Activated CD4-positive, alpha-beta T cell treated with anti-CD3 and anti-CD28 coated beads for 24 hours (primary cell): ENCODE data around the gene ACE.

ENCODE experiments used
- DNase-seq, 2 donors: peaks; one replicate each; pipeline ENCODE4 v3.0.0-alpha.2; 2020; ENCODE audit warnings: low read depth in 2 of 2

ACE gene

GRCh38 chr17:63491413-63491812, 14.6 kb downstream of the ACE start:
- no peak for DNase-seq

- DNase-seq = no peak
These were observed 15.2 kb downstream of the ACE start for GRCh38 chr17:63491977-63492618.

- DNase-seq = no peak
These were observed 16.1 kb downstream of the ACE start for GRCh38 chr17:63492940-63493339.

GRCh38 chr17:63493411-63493810, 16.6 kb downstream of the ACE start:
- no peak for DNase-seq

GRCh38 chr17:63494300-63494928, 17.6 kb downstream of the ACE start:
- no peak for DNase-seq

GRCh38 chr17:63495491-63495890, 18.6 kb downstream of the ACE start:
- no peak for DNase-seq

GRCh38 chr17:63496177-63496576, 19.3 kb downstream of the ACE start:
- DNase-seq = no peak

GRCh38 chr17:63496663-63497400, 20.0 kb downstream of the ACE start:
- no peak for DNase-seq

GRCh38 chr17:63497708-63498483, 21.0 kb downstream of the ACE start:
- no peak for DNase-seq

- no peak for DNase-seq
These were observed 21.9 kb downstream of the ACE start for GRCh38 chr17:63498626-63499195.

GRCh38 chr17:63500543-63501390, 23.9 kb downstream of the ACE start:
- no peak for DNase-seq

- no peak for DNase-seq
These were observed 26.5 kb downstream of the ACE start for GRCh38 chr17:63503341-63503705.

GRCh38 chr17:63504261-63504660, 27.4 kb downstream of the ACE start:
- DNase-seq = no peak

- DNase-seq = no peak
These were observed 28.5 kb downstream of the ACE start for GRCh38 chr17:63505341-63505740.

GRCh38 chr17:63506627-63507026, 29.8 kb downstream of the ACE start:
- no peak for DNase-seq

- DNase-seq = no peak
These were observed 34.5 kb downstream of the ACE start for GRCh38 chr17:63511331-63511730.

- DNase-seq = no peak
These were observed 35.5 kb downstream of the ACE start for GRCh38 chr17:63512388-63512787.

- no peak for DNase-seq
These were observed 36.2 kb downstream of the ACE start for GRCh38 chr17:63512896-63513644.

GRCh38 chr17:63514477-63514876, 37.6 kb downstream of the ACE start:
- no peak for DNase-seq

- DNase-seq = no peak
These were observed 38.1 kb downstream of the ACE start for GRCh38 chr17:63514974-63515373.
